HG02938 (cell line): ENCODE results near the gene BEAN1.

Experiments
- ATAC-seq: cut with Tn5 transposase; IDR thresholded peaks from one replicate; pipeline ENCODE4 v1.9.1; 2021; ENCODE audit warnings: mild to moderate bottlenecking, moderate library complexity; ENCODE audit not compliant: unreplicated experiment

The BEAN1 gene

GRCh38 chr16:66395806-66396555 lies 31.1 kb upstream of the BEAN1 start:
- no peak for ATAC-seq

GRCh38 chr16:66397736-66398433 lies 29.2 kb upstream of the BEAN1 start:
- no peak for ATAC-seq

- no peak for ATAC-seq
These were observed 28.1 kb upstream of the BEAN1 start for GRCh38 chr16:66399031-66399430.

- no peak for ATAC-seq
These were observed 27.2 kb upstream of the BEAN1 start for GRCh38 chr16:66399930-66400329.

GRCh38 chr16:66400503-66401380 lies 26.4 kb upstream of the BEAN1 start:
- no peak for ATAC-seq

- ATAC-seq = no peak
These were observed 25.5 kb upstream of the BEAN1 start for GRCh38 chr16:66401610-66402009.

- ATAC-seq = no peak
These were observed 24.9 kb upstream of the BEAN1 start for GRCh38 chr16:66402166-66402565.

GRCh38 chr16:66402591-66403230 lies 24.4 kb upstream of the BEAN1 start:
- ATAC-seq = no peak

- no peak for ATAC-seq
These were observed 23.5 kb upstream of the BEAN1 start for GRCh38 chr16:66403531-66404145.

GRCh38 chr16:66405057-66405783 lies 21.9 kb upstream of the BEAN1 start:
- ATAC-seq = no peak

GRCh38 chr16:66406534-66407221 lies 20.4 kb upstream of the BEAN1 start:
- peak; percentile 91 for ATAC-seq

- no peak for ATAC-seq
These were observed 18.7 kb upstream of the BEAN1 start for GRCh38 chr16:66408163-66409048.

- ATAC-seq = no peak
These were observed 17.9 kb upstream of the BEAN1 start for GRCh38 chr16:66409156-66409555.

GRCh38 chr16:66412182-66412581 lies 14.9 kb upstream of the BEAN1 start:
- ATAC-seq = no peak

GRCh38 chr16:66414891-66415290 lies 12.2 kb upstream of the BEAN1 start:
- no peak for ATAC-seq

GRCh38 chr16:66416136-66416535 lies 11.0 kb upstream of the BEAN1 start:
- ATAC-seq = no peak

- no peak for ATAC-seq
These were observed 10.0 kb upstream of the BEAN1 start for GRCh38 chr16:66416939-66417700.
